ENCODE measurements around the gene PCED1B. TPM values are rescaled to one million over a fixed set of nuclear protein-coding genes. Genes with fewer than 3 reads are reported as not detected.

PCED1B gene
- total RNA-seq, 2 experiments from 2014 or later = 117 to 119 TPM

DNA sequence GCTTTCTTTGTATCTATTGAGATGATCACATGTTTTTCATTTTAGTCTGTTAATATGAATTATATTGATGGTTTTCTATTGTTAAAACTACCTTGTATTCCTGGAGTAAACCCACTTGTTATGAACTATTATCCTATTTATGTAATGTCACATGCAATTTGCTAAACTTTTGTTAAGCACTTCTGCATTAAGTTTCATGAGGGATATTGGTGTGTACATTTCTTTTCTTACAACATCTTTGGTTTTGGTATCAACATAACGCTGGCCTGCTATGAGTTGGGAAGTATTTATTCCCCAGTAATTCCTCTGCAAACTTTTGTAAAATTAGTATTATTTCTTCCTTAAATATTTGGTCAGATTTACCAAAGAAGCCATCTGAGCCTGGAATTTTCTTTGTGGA is 46.8 kb downstream of the PCED1B start:
- no peak for ATAC-seq
- Mint-ChIP-seq H3K36me3 (ENCODE audit: low read depth) (peaks cover 13% of the 10 kb centered on the region), H3K27ac (no peak overlapping the region), H3K9me3 (no peaks in the 10 kb centered on the region), H3K4me1 (ENCODE audit: low read depth) (peaks cover 24% of the 10 kb centered on the region), H3K4me3 (no peak overlapping the region), H3K27me3 (no peaks in the 10 kb centered on the region)
- TF ChIP-seq CTCF (IDR thresholded peaks at IDR 0.05) = no peak
- no peak for DNase-seq
- ChIA-PET CTCF (interaction anchor here (0.9 kb wide), 1 partner anchor 271 kb away, joined by 3 read pairs; no protein-coding TSS in a partner anchor), POLR2A (no interaction called here)
- intact Hi-C loops (cut with micrococcal nuclease) = no loop called here

- POLR2A ChIA-PET = no interaction called here
- no peak for TF ChIP-seq CTCF (IDR thresholded peaks at IDR 0.05)
Measured at GRCh38 chr12:47131011-47131410, 51.6 kb downstream of the PCED1B start.

GRCh38 chr12:47134005-47134404 is 54.6 kb downstream of the PCED1B start:
- H3K27ac Mint-ChIP-seq = peak overlapping the region; percentile 41
- CTCF ChIA-PET = interaction anchor here (1.0 kb wide), 1 partner anchor 11 kb away, joined by 3 read pairs; no protein-coding TSS in a partner anchor

More at GRCh38 chr12:47131011-47131410, 51.6 kb downstream of the PCED1B start:
- no peak for DNase-seq
- peaks cover 13% of the 10 kb centered on the region for H3K36me3 Mint-ChIP-seq (ENCODE audit: low read depth)
- H3K9me3 Mint-ChIP-seq = no peaks in the 10 kb centered on the region
- H3K4me1 Mint-ChIP-seq (ENCODE audit: low read depth) = peaks cover 11% of the 10 kb centered on the region
- intact Hi-C loops (cut with micrococcal nuclease) = no loop called here
- H3K27me3 Mint-ChIP-seq = no peaks in the 10 kb centered on the region
- no peak overlapping the region for H3K4me3 Mint-ChIP-seq
- ATAC-seq = no peak
- CTCF ChIA-PET = interaction anchor here (0.6 kb wide), 1 partner anchor 9 kb away, joined by 3 read pairs; no protein-coding TSS in a partner anchor
- peak overlapping the region; percentile 15 for H3K27ac Mint-ChIP-seq

DNA sequence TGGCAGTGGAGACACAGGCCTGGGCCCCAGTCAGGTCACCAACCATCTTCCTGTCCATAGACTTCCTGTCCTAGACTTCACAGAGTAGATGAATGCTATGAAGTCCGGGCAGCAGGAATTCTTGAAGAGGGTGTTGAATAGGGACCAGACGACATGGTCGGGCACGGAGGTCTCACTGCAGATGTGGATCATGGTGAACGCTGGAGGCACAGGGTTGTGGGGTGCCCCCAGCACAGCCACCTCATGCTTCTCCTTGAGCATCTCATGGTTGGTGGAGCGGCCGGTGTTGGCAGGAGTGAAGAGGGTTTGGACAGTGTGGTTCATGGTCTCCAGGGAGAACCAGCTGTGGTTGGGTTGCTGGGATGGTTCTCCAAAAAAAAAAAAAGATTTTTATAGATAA is 56.2 kb downstream of the PCED1B start:
- peaks cover 23% of the 10 kb centered on the region for H3K36me3 Mint-ChIP-seq (ENCODE audit: low read depth)
- peaks cover 11% of the 10 kb centered on the region for H3K4me1 Mint-ChIP-seq (ENCODE audit: low read depth)
- DNase-seq (no peak), ATAC-seq (no peak)
- no peak overlapping the region for H3K27ac Mint-ChIP-seq
- ChIA-PET CTCF (no interaction called here), POLR2A (no interaction called here)
- peaks cover 8% of the 10 kb centered on the region for H3K9me3 Mint-ChIP-seq
- H3K4me3 Mint-ChIP-seq = no peak overlapping the region
- no peak for TF ChIP-seq CTCF (IDR thresholded peaks at IDR 0.05)
- H3K27me3 Mint-ChIP-seq = no peaks in the 10 kb centered on the region
- intact Hi-C loops (cut with micrococcal nuclease) = no loop called here

More at GRCh38 chr12:47134005-47134404, 54.6 kb downstream of the PCED1B start:
- POLR2A ChIA-PET = no interaction called here
- no peak for TF ChIP-seq CTCF (IDR thresholded peaks at IDR 0.05)
- peaks cover 17% of the 10 kb centered on the region for H3K36me3 Mint-ChIP-seq (ENCODE audit: low read depth)
- H3K4me3 Mint-ChIP-seq = no peak overlapping the region
- H3K4me1 Mint-ChIP-seq (ENCODE audit: low read depth) = peaks cover 11% of the 10 kb centered on the region
- no peaks in the 10 kb centered on the region for H3K27me3 Mint-ChIP-seq
- peak; percentile 37 for DNase-seq
- ATAC-seq = no peak
- intact Hi-C loops (cut with micrococcal nuclease) = no loop called here
- H3K9me3 Mint-ChIP-seq = peaks cover under 1% of the 10 kb centered on the region

DNA sequence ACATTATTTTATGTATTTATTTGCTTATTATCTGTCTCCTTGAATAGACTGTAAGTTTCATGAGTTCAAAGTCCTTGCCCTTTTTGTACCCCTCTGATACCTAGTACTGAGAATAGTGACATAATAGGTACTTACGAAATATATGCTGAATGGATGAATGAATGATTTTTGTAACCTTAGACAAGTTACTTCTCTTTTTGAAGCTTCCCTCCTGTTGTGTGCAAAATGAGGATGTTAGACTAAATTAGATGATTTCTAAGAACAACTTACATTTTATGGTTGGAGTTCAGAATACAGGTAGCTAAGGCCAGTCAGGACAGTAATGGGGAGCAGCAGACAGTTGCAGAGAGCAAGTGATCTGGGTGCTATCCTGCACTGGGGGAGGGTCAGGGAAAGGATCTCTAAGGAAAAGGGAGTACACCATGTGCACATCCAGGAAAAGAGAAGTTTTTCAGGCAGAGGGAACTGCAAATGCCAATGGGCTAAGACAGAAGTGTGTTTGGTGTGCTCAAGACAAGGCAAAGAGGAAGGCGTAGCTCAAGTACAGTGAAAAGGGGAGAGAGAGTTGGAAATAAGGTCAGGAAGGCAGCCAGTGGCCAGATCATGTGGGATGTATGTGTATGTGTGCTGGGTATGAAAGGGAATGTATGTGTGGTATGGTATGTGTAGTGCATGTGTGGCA is 59.7 kb downstream of the PCED1B start:
- DNase-seq (no peak), ATAC-seq (no peak)
- peaks cover 5% of the 10 kb centered on the region for H3K4me1 Mint-ChIP-seq (ENCODE audit: low read depth)
- H3K4me3 Mint-ChIP-seq = no peak overlapping the region
- ChIA-PET CTCF (no interaction called here), POLR2A (no interaction called here)
- no peaks in the 10 kb centered on the region for H3K27me3 Mint-ChIP-seq
- intact Hi-C loops (cut with micrococcal nuclease) = no loop called here
- H3K36me3 Mint-ChIP-seq (ENCODE audit: low read depth) = peaks cover 35% of the 10 kb centered on the region
- no peak overlapping the region for H3K27ac Mint-ChIP-seq
- TF ChIP-seq CTCF (IDR thresholded peaks at IDR 0.05) = no peak
- peaks cover 8% of the 10 kb centered on the region for H3K9me3 Mint-ChIP-seq
